GM18519 (cell line): Measurements from ENCODE around the gene OPRD1.
A peak's percentile ranks its signal among the peaks of the same experiment; 100 is the strongest.

Experiments used
- ATAC-seq: cut with Tn5 transposase; IDR thresholded peaks from one replicate; pipeline ENCODE4 v1.9.1; 2021; ENCODE audit warnings: mild to moderate bottlenecking, moderate library complexity; ENCODE audit not compliant: unreplicated experiment, low FRiP score

The OPRD1 gene

GRCh38 chr1:28897789-28898188 lies 85.8 kb downstream of the OPRD1 start:
- no peak for ATAC-seq

GRCh38 chr1:28898405-28898881 lies 86.5 kb downstream of the OPRD1 start:
- no peak for ATAC-seq

GRCh38 chr1:28899267-28899666 lies 87.3 kb downstream of the OPRD1 start:
- no peak for ATAC-seq

GRCh38 chr1:28900562-28900961 lies 88.6 kb downstream of the OPRD1 start:
- no peak for ATAC-seq

GRCh38 chr1:28902738-28903137 lies 90.8 kb downstream of the OPRD1 start:
- no peak for ATAC-seq

GRCh38 chr1:28905921-28906666 lies 94.1 kb downstream of the OPRD1 start:
- ATAC-seq = no peak

- no peak for ATAC-seq
Observed at GRCh38 chr1:28909198-28909597, 97.2 kb downstream of the OPRD1 start.

GRCh38 chr1:28910379-28911115 lies 98.6 kb downstream of the OPRD1 start:
- ATAC-seq = no peak

GRCh38 chr1:28913786-28914227 lies 101.8 kb downstream of the OPRD1 start:
- no peak for ATAC-seq

- ATAC-seq = peak; percentile 56
Observed at GRCh38 chr1:28914228-28915030, 102.5 kb downstream of the OPRD1 start, which contains the start of gene EPB41. Gene EPB41 (plus strand): TSS chr1:28914569. CDS start chr1:28987438, 72,869 bp downstream.

GRCh38 chr1:28915031-28915895 lies 103.3 kb downstream of the OPRD1 start:
- no peak for ATAC-seq

GRCh38 chr1:28917757-28918118 lies 105.8 kb downstream of the OPRD1 start:
- no peak for ATAC-seq
